K562 (cell line): ENCODE data around the gene SAE1. TPM values are rescaled to one million over a fixed set of nuclear protein-coding genes. Genes with fewer than 3 reads are reported as not detected.

Source experiments
- EP400 ChIP-seq: fragments of 450-650 bp; IDR thresholded peaks from 2 replicates; pipeline ENCODE4 v1.6.1; 2017; ENCODE audit warnings: antibody characterized with exemption, mild to moderate bottlenecking, moderate library complexity
- ILF3 ChIP-seq: fragments of 450-650 bp; IDR thresholded peaks from 2 replicates; pipeline ENCODE4 v1.6.1; 2018; ENCODE audit warnings: antibody characterized with exemption, mild to moderate bottlenecking, moderate library complexity, borderline replicate concordance
- POLR2AphosphoS5 ChIP-seq: IDR thresholded peaks from 2 replicates; pipeline ENCODE4 v1.6.1; 2011; ENCODE audit warnings: mild to moderate bottlenecking, low read depth, low read length, moderate library complexity; ENCODE audit not compliant: control insufficient read depth, insufficient read depth
- PTRF ChIP-seq: fragments of 450-650 bp; IDR thresholded peaks from 2 replicates; pipeline ENCODE4 v1.6.1; 2016; ENCODE audit warnings: mild to moderate bottlenecking, missing genetic modification characterization, missing compliant biosample characterization
- SIN3B ChIP-seq: fragments of 450-650 bp; IDR thresholded peaks from 2 replicates; pipeline ENCODE4 v1.6.1; 2017; ENCODE audit warnings: low read depth, mild to moderate bottlenecking, moderate library complexity
- TEAD4 ChIP-seq, 2 experiments: sonication (generic) in 1 of 2; formaldehyde crosslinking in 1 of 2; IDR thresholded peaks; 2 replicates each; pipeline versions ENCODE4 v1.6.1 to v1.8.0; 2012 to 2022; ENCODE audit warnings: borderline replicate concordance in 1 of 2, inconsistent platforms in 1 of 2, low read length in 1 of 2, mild to moderate bottlenecking in 1 of 2, missing genetic modification reagents in 1 of 2
- polyA plus RNA-seq, 8 experiments: library from polyadenylated mRNA; depleted of rRNA in 4 of 8; stranded (reverse) in 5 of 8; unstranded in 3 of 8; fragments of >200 nt; fragmentation: Nextera tagmentation in 2 of 8; fragmentation: Illumina TruSeq in 1 of 8; extraction: Ambion mirVana in 2 of 8; extraction: Trizol in 1 of 8; gene quantifications; 2 replicates each; pipeline versions ENCODE4 v1.2.1 to v1.2.3, GENCODE V29; 2011 to 2014; ENCODE audit warnings: inconsistent platforms in 1 of 8, missing spikeins in 1 of 8
- total RNA-seq, 7 experiments: library from RNA; depleted of rRNA in 6 of 7; stranded (reverse); fragments of >200 nt in 6 of 7; fragmentation: Illumina TruSeq in 2 of 7; extraction: Trizol in 2 of 7; gene quantifications; 2 replicates each; pipeline versions ENCODE4 v1.2.1 to v1.2.3, GENCODE V29; 2011 to 2021; ENCODE audit warnings: low replicate concordance in 1 of 7
- TF ChIP-seq, protein P1 (sequence below), 2 experiments: fragments of 450-650 bp in 1 of 2; sonication (generic) in 1 of 2; formaldehyde crosslinking in 1 of 2; IDR thresholded peaks; 2 replicates each; pipeline versions ENCODE4 v1.7.1 to v1.9.0; 2016 to 2022; ENCODE audit warnings: inconsistent platforms in 1 of 2, mild to moderate bottlenecking in 1 of 2, missing genetic modification reagents in 1 of 2
- TF ChIP-seq, protein P2 (sequence below): fragments of 450-650 bp; formaldehyde crosslinking; IDR thresholded peaks from 2 replicates; pipeline ENCODE4 v1.4.0; 2022; ENCODE audit warnings: mild to moderate bottlenecking, moderate library complexity
- TF ChIP-seq, protein P3 (sequence below): fragments of 450-650 bp; formaldehyde crosslinking; IDR thresholded peaks from 2 replicates; pipeline ENCODE4 v1.4.0; 2020; ENCODE audit warnings: mild to moderate bottlenecking, moderate library complexity
- TF ChIP-seq, protein P4 (sequence below): IDR thresholded peaks from 3 replicates; pipeline ENCODE4 v1.6.1; 2011; ENCODE audit warnings: borderline replicate concordance, mild to moderate bottlenecking, moderate library complexity; ENCODE audit not compliant: insufficient read length; ENCODE audit errors: extremely low read depth

The SAE1 gene
- total and polyA plus RNA-seq, 9 of the 15 experiments (the other 6 are each of a cell fraction or from before 2014, with no cell fraction given): 82.8 to 299 (median 217) TPM

DNA sequence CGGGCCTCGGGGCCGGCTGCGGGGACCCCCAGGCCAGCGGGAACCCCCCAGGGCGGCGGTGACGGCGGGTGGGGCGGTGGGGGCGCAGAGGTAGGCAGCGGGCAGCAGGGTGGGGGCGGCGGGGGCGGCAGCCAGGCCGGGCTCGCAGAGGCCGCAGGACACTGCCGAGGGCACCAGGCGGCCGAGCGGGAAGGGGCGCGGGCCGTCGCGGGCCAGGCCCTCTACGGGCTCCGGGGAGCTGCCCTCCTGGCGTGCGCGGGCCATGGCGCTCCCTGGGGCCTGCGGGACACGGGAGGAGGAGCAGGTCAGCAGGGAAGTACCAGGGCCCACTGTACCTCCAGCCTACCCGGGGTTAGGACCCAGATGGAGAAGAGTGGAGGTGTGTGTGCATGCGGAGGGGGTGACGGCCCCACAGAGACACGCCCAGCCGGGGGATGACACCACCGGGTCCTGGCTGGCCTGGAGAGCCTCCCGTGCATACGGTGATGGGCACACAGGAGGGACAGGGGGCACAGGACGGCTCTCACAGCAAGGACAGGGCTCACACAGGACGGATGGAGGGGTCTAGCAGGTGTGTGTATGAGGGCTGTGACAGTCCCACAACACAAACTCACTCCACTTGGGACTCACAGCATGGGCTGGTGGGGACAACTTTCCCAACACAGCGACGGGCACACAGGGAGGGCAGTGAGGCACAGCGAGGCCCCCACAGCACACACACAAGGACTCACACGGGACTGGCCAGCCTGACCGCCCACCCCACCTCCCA is 97.7 kb downstream of the SAE1 start (continued):
- TF ChIP-seq, protein P1, sequence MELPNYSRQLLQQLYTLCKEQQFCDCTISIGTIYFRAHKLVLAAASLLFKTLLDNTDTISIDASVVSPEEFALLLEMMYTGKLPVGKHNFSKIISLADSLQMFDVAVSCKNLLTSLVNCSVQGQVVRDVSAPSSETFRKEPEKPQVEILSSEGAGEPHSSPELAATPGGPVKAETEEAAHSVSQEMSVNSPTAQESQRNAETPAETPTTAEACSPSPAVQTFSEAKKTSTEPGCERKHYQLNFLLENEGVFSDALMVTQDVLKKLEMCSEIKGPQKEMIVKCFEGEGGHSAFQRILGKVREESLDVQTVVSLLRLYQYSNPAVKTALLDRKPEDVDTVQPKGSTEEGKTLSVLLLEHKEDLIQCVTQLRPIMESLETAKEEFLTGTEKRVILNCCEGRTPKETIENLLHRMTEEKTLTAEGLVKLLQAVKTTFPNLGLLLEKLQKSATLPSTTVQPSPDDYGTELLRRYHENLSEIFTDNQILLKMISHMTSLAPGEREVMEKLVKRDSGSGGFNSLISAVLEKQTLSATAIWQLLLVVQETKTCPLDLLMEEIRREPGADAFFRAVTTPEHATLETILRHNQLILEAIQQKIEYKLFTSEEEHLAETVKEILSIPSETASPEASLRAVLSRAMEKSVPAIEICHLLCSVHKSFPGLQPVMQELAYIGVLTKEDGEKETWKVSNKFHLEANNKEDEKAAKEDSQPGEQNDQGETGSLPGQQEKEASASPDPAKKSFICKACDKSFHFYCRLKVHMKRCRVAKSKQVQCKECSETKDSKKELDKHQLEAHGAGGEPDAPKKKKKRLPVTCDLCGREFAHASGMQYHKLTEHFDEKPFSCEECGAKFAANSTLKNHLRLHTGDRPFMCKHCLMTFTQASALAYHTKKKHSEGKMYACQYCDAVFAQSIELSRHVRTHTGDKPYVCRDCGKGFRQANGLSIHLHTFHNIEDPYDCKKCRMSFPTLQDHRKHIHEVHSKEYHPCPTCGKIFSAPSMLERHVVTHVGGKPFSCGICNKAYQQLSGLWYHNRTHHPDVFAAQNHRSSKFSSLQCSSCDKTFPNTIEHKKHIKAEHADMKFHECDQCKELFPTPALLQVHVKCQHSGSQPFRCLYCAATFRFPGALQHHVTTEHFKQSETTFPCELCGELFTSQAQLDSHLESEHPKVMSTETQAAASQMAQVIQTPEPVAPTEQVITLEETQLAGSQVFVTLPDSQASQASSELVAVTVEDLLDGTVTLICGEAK (IDR thresholded peaks at IDR 0.05): no peak
- TF ChIP-seq, protein P1 (CRISPR knock-in tag; IDR thresholded peaks at IDR 0.05): no peak
- TF ChIP-seq, protein P2, sequence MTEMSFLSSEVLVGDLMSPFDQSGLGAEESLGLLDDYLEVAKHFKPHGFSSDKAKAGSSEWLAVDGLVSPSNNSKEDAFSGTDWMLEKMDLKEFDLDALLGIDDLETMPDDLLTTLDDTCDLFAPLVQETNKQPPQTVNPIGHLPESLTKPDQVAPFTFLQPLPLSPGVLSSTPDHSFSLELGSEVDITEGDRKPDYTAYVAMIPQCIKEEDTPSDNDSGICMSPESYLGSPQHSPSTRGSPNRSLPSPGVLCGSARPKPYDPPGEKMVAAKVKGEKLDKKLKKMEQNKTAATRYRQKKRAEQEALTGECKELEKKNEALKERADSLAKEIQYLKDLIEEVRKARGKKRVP (CRISPR knock-in tag): peak; percentile 31; the same call in 1 of the 2 replicates
- TF ChIP-seq, protein P3, sequence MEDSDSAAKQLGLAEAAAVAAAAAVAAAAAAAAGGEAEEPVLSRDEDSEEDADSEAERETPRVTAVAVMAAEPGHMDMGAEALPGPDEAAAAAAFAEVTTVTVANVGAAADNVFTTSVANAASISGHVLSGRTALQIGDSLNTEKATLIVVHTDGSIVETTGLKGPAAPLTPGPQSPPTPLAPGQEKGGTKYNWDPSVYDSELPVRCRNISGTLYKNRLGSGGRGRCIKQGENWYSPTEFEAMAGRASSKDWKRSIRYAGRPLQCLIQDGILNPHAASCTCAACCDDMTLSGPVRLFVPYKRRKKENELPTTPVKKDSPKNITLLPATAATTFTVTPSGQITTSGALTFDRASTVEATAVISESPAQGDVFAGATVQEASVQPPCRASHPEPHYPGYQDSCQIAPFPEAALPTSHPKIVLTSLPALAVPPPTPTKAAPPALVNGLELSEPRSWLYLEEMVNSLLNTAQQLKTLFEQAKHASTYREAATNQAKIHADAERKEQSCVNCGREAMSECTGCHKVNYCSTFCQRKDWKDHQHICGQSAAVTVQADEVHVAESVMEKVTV (CRISPR knock-in tag): no peak
- TF ChIP-seq TEAD4 (IDR thresholded peaks at IDR 0.05; ENCODE audit: low read length): no peak
- TF ChIP-seq TEAD4 (CRISPR knock-in tag; IDR thresholded peaks at IDR 0.05; ENCODE audit: borderline replicate concordance): no peak
- TF ChIP-seq PTRF (tag): no peak
- no peak for TF ChIP-seq SIN3B
- TF ChIP-seq POLR2AphosphoS5: no peak
- TF ChIP-seq EP400: no peak
- TF ChIP-seq, protein P4, sequence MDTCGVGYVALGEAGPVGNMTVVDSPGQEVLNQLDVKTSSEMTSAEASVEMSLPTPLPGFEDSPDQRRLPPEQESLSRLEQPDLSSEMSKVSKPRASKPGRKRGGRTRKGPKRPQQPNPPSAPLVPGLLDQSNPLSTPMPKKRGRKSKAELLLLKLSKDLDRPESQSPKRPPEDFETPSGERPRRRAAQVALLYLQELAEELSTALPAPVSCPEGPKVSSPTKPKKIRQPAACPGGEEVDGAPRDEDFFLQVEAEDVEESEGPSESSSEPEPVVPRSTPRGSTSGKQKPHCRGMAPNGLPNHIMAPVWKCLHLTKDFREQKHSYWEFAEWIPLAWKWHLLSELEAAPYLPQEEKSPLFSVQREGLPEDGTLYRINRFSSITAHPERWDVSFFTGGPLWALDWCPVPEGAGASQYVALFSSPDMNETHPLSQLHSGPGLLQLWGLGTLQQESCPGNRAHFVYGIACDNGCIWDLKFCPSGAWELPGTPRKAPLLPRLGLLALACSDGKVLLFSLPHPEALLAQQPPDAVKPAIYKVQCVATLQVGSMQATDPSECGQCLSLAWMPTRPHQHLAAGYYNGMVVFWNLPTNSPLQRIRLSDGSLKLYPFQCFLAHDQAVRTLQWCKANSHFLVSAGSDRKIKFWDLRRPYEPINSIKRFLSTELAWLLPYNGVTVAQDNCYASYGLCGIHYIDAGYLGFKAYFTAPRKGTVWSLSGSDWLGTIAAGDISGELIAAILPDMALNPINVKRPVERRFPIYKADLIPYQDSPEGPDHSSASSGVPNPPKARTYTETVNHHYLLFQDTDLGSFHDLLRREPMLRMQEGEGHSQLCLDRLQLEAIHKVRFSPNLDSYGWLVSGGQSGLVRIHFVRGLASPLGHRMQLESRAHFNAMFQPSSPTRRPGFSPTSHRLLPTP: no peak
- no peak for TF ChIP-seq ILF3
